Stimulated activated CD8-positive, alpha-beta memory T cell treated with anti-CD3 and anti-CD28 coated beads, Interleukin-2, amount 100 ng/mL, for 1 hour (primary cell): ENCODE results near the gene CT47A7.
"Not testable (repeated sequence)": the region's sequence is repeated elsewhere in the genome, so short reads cannot be mapped to it uniquely, and the experiment has no call there.

ENCODE experiments used
- DNase-seq, 2 donors: peaks; one replicate each; pipeline ENCODE4 v3.0.0-alpha.2; 2020; ENCODE audit warnings: low read depth in 2 of 2

Gene CT47A7

DNA sequence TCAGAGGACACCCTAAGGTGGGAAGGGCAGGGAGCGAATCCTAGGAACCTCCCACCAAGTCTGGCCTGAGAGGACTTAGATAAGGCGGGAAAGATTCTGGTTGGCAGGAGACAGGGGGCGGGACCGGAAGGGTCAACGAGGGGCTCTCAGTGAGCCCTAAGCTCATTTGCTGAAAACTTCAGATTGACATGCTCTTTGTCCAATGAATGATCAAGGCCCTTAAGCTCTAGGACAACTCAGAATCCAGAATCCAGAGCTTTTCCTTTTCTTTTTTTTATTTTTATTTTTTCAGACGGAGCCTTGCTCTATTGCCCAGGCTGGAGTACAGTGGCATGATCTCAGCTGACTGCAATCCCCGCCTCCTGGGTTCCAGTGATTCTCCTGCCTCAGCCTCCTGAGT, at the start of gene CT47A7:
CT47A7 (minus strand) TSS at position 101 of the 400 bp plus-strand sequence. CDS start 255 bp downstream, outside the sequence.
- not testable (repeated sequence) for DNase-seq

DNA sequence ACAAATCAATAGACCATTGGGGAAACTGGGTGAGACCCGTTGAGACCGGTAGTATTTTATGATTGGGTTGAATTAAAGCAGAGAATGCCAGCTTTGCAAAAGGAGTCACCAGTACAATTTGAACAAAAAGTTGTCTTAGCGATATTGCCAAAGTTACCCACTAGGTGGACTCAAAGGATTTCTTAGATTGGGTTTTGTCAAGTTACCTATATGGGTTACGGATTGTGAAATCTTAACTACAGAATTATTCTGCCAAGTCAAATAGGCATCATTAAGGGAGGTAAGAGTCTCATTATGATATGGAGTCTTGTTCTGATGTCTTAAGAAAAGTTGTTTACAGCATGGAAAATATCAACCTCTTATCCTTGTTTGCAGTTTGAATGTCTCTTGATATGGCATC, 44.2 kb upstream of the CT47A7 start:
- DNase-seq = no peak

DNA sequence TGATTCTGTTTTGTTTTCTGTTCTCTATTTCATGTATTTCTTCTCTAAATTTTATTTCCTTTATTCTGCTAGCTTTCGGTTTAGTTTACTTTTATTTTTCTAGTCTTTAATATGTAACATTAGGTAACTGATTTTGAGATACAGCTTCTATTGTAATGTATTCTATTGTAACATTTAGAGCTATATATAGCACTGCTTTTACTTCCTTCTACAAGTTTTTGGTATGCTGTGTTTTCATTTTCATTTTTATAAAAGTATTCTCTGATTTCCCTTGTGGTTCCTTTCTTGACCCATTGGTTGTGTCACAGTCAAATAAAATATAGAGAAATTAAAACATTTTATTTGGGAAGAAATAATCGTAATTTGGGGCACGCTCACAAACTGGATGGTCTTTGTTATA, 43.0 kb upstream of the CT47A7 start:
- DNase-seq = no peak

GRCh38 chrX:120985660-120986059, 29.3 kb upstream of the CT47A7 start, which contains the start of gene CT47A1:
TSS of gene CT47A1 (minus strand) at chrX:120985760. CDS start at chrX:120985529, 231 bp downstream.
- not testable (repeated sequence) for DNase-seq
